ENCODE results near the gene RBM19.

RBM19 gene

GRCh38 chr12:113935459-113935858 is 30.7 kb downstream of the RBM19 start:
- Histone ChIP-seq H3K27me3 (no peaks in the 10 kb centered on the region), H3K9me3 (no peaks in the 10 kb centered on the region), H3K4me3 (ENCODE audit: low read depth in 1 of 2, low read length in 1 of 2) (no peak overlapping the region), H3K36me3 (peaks cover 47% of the 10 kb centered on the region), H3K27ac (no peak overlapping the region), H3K4me1 (ENCODE audit: control insufficient read depth in 1 of 2, insufficient read depth in 1 of 2, low read depth in 1 of 2, low read length in 1 of 2) (no peaks in the 10 kb centered on the region)
- TF ChIP-seq CTCF (IDR thresholded peaks at IDR 0.05): no peak

GRCh38 chr12:113934946-113935345 is 31.2 kb downstream of the RBM19 start:
- no peak for TF ChIP-seq CTCF (IDR thresholded peaks at IDR 0.05)
- no peaks in the 10 kb centered on the region for H3K9me3 ChIP-seq
- H3K36me3 ChIP-seq: peaks cover 42% of the 10 kb centered on the region
- H3K27me3 ChIP-seq: no peaks in the 10 kb centered on the region
- no peak overlapping the region for H3K27ac ChIP-seq
- H3K4me1 ChIP-seq (ENCODE audit: control insufficient read depth in 1 of 2, insufficient read depth in 1 of 2, low read depth in 1 of 2, low read length in 1 of 2): no peaks in the 10 kb centered on the region
- H3K4me3 ChIP-seq (ENCODE audit: low read depth in 1 of 2, low read length in 1 of 2): no peak overlapping the region

DNA sequence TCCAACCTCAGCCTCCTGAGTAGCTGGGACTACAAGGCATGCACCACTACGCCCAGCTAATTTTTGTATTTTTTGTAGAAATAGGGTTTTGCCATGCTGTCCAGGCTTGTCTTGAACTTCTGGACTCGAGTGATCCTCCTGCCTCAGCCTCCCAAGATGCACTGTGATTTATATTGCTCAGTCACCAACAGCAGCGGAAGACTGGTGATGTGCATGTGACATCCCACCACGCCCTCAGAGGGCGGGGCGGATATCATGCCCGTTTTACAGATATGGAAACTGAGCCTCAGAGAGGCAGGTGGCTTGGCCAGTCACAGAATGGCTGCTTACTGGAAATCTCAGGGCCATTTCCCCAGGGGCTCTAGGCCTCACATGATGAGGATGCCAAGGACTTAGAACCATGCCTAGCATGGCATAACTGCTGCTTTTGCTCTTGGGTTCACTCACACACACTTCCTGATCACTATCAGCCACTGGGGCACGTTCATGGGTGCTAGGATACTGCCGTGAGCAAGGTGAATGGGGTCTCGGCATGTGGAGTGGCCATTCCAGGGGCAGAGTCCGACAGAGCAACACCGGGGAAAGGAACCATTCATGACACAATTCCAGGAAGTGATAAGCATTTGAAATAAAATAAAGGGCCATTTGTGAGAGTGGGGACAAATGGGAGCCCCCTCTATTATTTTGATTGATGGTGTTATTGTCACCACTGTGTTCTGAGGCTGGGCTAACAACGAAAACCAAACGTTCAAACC is 31.9 kb downstream of the RBM19 start:
- TF ChIP-seq CTCF (IDR thresholded peaks at IDR 0.05): no peak
- no peaks in the 10 kb centered on the region for H3K4me1 ChIP-seq (ENCODE audit: control insufficient read depth in 1 of 2, insufficient read depth in 1 of 2, low read depth in 1 of 2, low read length in 1 of 2)
- no peaks in the 10 kb centered on the region for H3K9me3 ChIP-seq
- no peak overlapping the region for H3K4me3 ChIP-seq (ENCODE audit: low read depth in 1 of 2, low read length in 1 of 2)
- H3K27ac ChIP-seq: no peak overlapping the region
- H3K27me3 ChIP-seq: no peaks in the 10 kb centered on the region
- peaks cover 37% of the 10 kb centered on the region for H3K36me3 ChIP-seq

- Histone ChIP-seq H3K4me1 (ENCODE audit: control insufficient read depth in 1 of 2, insufficient read depth in 1 of 2, low read depth in 1 of 2, low read length in 1 of 2) (peaks cover 0 to 3% of the 10 kb centered on the region in 2 experiments), H3K36me3 (peaks cover 28% of the 10 kb centered on the region), H3K27me3 (no peaks in the 10 kb centered on the region), H3K27ac (no peak overlapping the region), H3K4me3 (ENCODE audit: low read depth in 1 of 2, low read length in 1 of 2) (no peak overlapping the region), H3K9me3 (no peaks in the 10 kb centered on the region)
- TF ChIP-seq CTCF (IDR thresholded peaks at IDR 0.05): no peak
Observed at GRCh38 chr12:113933201-113933786, 32.8 kb downstream of the RBM19 start.

GRCh38 chr12:113932381-113933196 is 33.5 kb downstream of the RBM19 start:
- Histone ChIP-seq H3K27ac (no peak overlapping the region), H3K36me3 (peaks cover 22% of the 10 kb centered on the region), H3K27me3 (no peaks in the 10 kb centered on the region), H3K9me3 (no peaks in the 10 kb centered on the region), H3K4me1 (ENCODE audit: control insufficient read depth in 1 of 2, insufficient read depth in 1 of 2, low read depth in 1 of 2, low read length in 1 of 2) (peaks cover 0 to 4% of the 10 kb centered on the region in 2 experiments), H3K4me3 (ENCODE audit: low read depth in 1 of 2, low read length in 1 of 2) (no peak overlapping the region)
- TF ChIP-seq CTCF (IDR thresholded peaks at IDR 0.05): no peak

All from neutrophil (primary cell).